PC-3 (cell line): Measurements from ENCODE around the gene MIEF1.

Experiments used
- CTCF ChIP-seq: fragments of 300-600 bp; sonication (generic); conservative IDR thresholded peaks from 2 replicates; pipeline ENCODE4 v1.5.1; 2017; ENCODE audit warnings: antibody characterized with exemption, low read depth, mild to moderate bottlenecking, low read length
- EZH2 ChIP-seq: fragments of 300-600 bp; sonication (generic); IDR thresholded peaks from one replicate; pipeline ENCODE4 v1.6.1; 2017; ENCODE audit warnings: antibody characterized with exemption, mild to moderate bottlenecking, low read length; ENCODE audit not compliant: unreplicated experiment
- EZH2phosphoT487 ChIP-seq: fragments of 300-600 bp; sonication (generic); IDR thresholded peaks from 2 replicates; pipeline ENCODE4 v1.6.1; 2018; ENCODE audit warnings: mild to moderate bottlenecking, antibody characterized with exemption, low read length, borderline replicate concordance

GRCh38 chr22:39510529-39511149 is 8.5 kb downstream of the MIEF1 start:
- TF ChIP-seq CTCF (no peak), EZH2phosphoT487 (no peak), EZH2 (no peak)
